ENCODE data around the gene ARID1A.
"Not testable (repeated sequence)": the region's sequence is repeated elsewhere in the genome, so short reads cannot be mapped to it uniquely, and the experiment has no call there.

ARID1A gene

DNA sequence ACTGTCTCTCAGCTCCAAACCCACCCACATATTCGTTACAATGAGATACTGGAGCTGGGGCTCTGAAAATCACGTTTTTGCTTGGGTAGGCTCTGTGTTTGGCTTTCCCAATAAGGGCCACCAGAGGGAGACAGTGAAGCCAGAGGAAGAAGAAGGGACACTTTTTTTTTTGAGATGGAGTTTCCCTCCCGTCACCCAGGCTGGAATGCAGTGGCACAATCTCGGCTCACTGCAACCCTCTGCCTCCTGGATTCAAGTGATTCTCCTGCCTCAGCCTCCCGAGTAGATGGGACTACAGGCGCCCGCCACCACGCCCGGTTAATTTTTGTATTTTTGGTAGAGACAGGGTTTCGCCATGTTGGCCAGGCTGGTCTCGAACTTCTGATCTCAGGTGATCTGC lies 114.3 kb downstream of the ARID1A start:
- TF ChIP-seq, protein P1, sequence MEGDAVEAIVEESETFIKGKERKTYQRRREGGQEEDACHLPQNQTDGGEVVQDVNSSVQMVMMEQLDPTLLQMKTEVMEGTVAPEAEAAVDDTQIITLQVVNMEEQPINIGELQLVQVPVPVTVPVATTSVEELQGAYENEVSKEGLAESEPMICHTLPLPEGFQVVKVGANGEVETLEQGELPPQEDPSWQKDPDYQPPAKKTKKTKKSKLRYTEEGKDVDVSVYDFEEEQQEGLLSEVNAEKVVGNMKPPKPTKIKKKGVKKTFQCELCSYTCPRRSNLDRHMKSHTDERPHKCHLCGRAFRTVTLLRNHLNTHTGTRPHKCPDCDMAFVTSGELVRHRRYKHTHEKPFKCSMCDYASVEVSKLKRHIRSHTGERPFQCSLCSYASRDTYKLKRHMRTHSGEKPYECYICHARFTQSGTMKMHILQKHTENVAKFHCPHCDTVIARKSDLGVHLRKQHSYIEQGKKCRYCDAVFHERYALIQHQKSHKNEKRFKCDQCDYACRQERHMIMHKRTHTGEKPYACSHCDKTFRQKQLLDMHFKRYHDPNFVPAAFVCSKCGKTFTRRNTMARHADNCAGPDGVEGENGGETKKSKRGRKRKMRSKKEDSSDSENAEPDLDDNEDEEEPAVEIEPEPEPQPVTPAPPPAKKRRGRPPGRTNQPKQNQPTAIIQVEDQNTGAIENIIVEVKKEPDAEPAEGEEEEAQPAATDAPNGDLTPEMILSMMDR (IDR thresholded peaks at IDR 0.05; ENCODE audit: low read depth, low read length, missing control alignments) = peak; percentile 76
- H3K4me3 ChIP-seq (ENCODE audit: low read depth, low read length); DNase-seq (ENCODE audit: low read depth): not testable (repeated sequence)

DNA sequence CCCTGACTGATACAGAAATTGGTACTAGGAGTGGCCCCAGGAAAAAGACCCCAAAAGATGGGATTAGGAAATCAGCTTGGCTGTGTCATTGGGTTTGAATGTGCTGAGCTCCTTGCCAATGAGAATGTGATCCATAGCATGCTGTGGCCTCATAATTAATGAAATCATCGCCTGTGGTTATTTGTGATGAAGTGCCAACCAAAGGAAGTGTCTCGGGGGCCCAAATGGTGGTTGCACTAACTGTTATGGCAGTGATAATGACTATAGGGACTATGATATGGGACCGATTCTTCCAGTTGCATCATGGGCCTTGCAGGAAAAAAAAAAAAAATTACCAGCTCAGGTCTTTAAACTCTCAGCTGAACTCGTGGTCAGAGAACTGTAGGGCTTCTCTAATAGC lies 115.2 kb downstream of the ARID1A start:
- no peak overlapping the region for H3K4me3 ChIP-seq (ENCODE audit: low read depth, low read length)
- DNase-seq (ENCODE audit: low read depth) = no peak
- TF ChIP-seq, protein P1 (IDR thresholded peaks at IDR 0.05; ENCODE audit: low read depth, low read length, missing control alignments) = no peak

DNA sequence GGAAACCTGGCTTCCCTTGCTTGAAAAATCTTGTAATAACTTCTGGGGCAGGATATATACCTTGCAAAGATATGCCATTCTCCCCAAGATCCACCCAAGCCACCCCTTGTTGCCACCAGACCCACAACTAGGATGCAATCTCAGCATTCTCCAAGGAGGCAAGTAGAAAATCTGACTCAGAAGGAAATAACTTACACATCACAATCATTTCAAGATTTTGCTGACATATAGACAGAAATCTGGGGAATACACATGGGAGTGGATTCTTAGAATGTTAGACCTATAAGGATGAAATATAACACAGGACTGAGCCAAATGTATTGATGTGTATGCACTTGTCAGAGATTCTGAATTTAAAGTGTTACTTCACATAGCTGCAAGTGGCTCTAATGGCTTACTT lies 115.9 kb downstream of the ARID1A start:
- no peak for DNase-seq (ENCODE audit: low read depth)
- TF ChIP-seq, protein P1 (IDR thresholded peaks at IDR 0.05; ENCODE audit: low read depth, low read length, missing control alignments) = no peak
- H3K4me3 ChIP-seq (ENCODE audit: low read depth, low read length) = no peak overlapping the region

DNA sequence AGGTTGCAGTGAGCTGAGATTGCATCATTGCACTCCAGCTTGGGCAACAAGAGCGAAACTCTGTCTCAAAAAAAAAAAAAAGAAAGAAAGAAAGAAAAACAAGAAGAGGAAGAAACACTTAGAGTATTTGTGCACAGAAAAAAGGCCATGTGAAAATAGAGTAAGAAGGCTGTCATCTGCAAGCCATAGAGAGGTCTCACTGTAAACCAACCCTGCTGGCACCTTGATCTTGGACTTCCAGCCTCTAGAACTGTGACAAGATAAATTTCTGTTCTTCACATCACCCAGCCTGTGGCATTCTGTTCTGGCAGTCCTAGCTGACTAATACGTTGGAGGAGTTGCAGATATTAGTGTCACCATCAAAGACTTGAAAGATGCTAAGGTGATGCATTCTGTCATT lies 118.6 kb downstream of the ARID1A start:
- TF ChIP-seq, protein P1 (IDR thresholded peaks at IDR 0.05; ENCODE audit: low read depth, low read length, missing control alignments) = no peak
- no peak overlapping the region for H3K4me3 ChIP-seq (ENCODE audit: low read depth, low read length)
- DNase-seq (ENCODE audit: low read depth) = no peak

DNA sequence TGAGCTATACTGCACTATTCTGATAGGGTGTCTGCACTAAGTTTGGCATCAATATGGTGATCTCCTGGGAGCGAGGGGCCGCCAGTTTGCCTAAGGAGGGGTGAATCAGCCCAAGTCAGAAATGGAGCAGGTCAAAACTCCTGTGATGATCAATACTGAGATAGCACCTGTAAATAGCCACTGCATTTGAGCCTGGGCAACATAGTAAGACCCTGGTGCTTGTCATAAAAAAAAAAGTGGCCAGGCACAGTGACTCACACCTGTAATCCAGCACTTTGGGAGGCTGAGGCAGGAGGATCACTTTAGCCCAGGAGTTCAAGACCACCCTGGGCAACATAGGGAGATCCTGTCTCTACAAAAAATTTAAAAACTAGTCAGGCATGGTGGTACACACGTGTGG lies 119.1 kb downstream of the ARID1A start:
- H3K4me3 ChIP-seq (ENCODE audit: low read depth, low read length) = no peak overlapping the region
- no peak for DNase-seq (ENCODE audit: low read depth)
- TF ChIP-seq, protein P1 (IDR thresholded peaks at IDR 0.05; ENCODE audit: low read depth, low read length, missing control alignments) = no peak

DNA sequence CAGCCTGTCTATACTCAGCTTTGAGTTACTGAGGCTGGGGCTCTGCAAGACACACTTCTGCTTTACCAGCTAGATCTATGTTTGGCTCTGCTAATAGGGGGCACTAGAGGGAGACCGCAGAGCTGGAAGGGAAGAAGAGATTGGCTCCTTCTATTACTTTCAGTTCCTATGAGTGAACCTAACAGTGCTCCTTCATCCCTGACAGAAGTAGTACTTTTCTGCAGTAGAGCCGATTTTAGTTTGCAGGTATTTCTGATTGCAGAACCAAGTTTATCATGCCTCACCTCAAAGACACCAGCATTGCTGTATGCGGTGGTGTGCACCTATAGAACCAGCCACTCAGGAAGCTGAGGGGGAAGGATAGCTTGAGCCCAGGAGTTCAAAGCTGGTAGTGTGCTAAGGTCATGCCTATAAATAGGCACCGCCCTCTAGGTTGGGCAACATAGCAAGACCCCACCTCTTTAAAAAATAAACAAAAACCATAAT lies 125.0 kb downstream of the ARID1A start:
- H3K4me3 ChIP-seq (ENCODE audit: low read depth, low read length) = no peak overlapping the region
- DNase-seq (ENCODE audit: low read depth) = peak; percentile 79
- TF ChIP-seq, protein P1 (IDR thresholded peaks at IDR 0.05; ENCODE audit: low read depth, low read length, missing control alignments) = peak; percentile 63

DNA sequence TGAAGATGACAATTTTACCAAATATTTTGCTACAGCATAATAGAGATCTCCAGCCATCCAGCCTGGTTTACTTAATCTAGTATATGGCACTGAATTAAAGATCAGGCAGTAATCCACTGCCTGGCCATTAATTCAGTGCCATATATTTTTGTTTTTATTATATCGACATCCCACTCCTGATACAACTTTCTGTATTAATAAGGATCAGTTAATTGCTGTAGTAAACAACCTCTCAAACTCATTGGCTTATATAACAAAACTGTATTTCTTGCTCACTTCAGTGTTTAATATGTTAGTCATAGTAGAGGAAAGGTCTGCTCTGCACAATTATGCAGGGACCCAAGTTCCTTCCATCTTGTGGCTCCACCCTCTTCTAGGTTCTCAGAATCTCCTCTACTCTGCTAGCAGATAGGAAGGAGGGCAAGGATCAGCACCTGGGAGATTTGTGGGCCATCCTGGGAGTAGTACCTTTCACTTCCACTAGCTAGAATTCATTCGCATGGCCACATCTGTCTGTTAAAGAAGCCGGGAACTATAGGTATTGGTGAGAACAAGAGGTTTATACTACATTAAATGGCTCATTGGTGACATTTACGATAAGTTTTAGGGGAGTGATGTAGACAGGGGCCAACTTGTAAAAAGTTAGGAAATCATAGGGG lies 127.1 kb downstream of the ARID1A start:
- H3K4me3 ChIP-seq (ENCODE audit: low read depth, low read length) = no peak overlapping the region
- TF ChIP-seq, protein P1 (IDR thresholded peaks at IDR 0.05; ENCODE audit: low read depth, low read length, missing control alignments) = no peak
- no peak for DNase-seq (ENCODE audit: low read depth)
